GM19467 (cell line): Measurements from ENCODE around the gene UROD.
"Not testable (repeated sequence)": the region's sequence is repeated elsewhere in the genome, so short reads cannot be mapped to it uniquely, and the experiment has no call there.

Experiments
- ATAC-seq: cut with Tn5 transposase; IDR thresholded peaks from one replicate; pipeline ENCODE4 v1.9.1; 2021; ENCODE audit warnings: mild to moderate bottlenecking, moderate library complexity; ENCODE audit not compliant: unreplicated experiment

The UROD gene

GRCh38 chr1:45038240-45038639 is 26.2 kb downstream of the UROD start:
- ATAC-seq = no peak

- no peak for ATAC-seq
Observed at GRCh38 chr1:45038661-45039364, 26.8 kb downstream of the UROD start.

DNA sequence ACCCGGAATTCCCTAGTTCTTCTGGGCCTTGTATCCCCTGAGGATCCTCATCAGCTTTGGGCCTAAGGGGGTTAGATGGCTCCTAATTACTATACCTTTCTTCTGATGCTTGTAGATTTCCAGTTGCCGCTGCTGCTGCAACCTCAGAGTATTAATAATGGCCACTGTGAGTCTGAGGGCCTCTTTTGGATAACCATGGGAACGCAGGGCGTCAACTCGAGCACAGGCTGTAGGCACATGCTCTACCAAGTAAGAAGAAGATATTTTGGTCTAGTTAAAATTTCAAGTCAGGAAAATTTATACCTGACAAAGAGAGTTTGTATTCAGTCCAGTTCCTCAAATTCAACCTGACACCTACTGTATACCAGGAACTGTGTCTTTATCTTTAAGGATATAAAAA is 28.2 kb downstream of the UROD start:
- no peak for ATAC-seq

DNA sequence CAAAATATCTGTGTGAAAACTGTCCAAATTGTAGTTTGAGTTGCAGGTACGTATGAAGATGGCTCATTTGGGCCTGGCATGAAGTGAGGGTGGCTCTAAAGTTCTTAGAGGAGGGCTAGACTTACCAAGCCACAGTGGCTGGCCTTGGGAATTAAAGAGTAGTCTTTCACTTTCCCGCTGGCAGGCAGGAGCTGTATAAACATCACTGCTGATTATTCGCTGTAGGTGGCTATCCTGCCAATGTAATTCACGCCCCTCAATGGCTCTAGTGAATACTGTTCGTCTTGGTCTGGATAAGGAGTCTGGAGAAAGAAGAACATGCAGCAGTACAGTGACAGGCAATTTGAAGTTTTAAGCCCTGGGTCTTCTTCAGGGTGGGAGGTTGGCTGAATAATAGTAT is 31.0 kb downstream of the UROD start:
- no peak for ATAC-seq

DNA sequence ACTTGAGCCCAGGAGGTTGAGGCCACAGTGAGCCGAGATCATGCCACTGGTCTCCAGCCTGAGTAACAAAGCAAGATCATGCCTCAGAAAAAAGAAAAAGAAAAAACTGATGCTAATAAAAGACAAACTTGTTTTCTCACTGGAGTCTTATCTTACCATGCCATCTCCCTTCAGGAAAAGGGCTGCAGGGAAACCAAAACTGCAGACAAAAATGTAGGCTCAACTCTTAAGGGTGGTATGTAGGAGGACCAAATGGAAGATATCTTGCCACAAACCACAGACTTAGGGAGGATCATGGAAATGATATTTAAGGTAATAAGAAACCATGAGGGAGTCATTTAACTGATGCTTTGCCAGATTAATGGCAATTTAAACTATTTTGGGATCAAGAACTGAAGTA is 32.9 kb downstream of the UROD start:
- ATAC-seq = no peak

GRCh38 chr1:45047032-45047431 is 35.0 kb downstream of the UROD start:
- no peak for ATAC-seq

DNA sequence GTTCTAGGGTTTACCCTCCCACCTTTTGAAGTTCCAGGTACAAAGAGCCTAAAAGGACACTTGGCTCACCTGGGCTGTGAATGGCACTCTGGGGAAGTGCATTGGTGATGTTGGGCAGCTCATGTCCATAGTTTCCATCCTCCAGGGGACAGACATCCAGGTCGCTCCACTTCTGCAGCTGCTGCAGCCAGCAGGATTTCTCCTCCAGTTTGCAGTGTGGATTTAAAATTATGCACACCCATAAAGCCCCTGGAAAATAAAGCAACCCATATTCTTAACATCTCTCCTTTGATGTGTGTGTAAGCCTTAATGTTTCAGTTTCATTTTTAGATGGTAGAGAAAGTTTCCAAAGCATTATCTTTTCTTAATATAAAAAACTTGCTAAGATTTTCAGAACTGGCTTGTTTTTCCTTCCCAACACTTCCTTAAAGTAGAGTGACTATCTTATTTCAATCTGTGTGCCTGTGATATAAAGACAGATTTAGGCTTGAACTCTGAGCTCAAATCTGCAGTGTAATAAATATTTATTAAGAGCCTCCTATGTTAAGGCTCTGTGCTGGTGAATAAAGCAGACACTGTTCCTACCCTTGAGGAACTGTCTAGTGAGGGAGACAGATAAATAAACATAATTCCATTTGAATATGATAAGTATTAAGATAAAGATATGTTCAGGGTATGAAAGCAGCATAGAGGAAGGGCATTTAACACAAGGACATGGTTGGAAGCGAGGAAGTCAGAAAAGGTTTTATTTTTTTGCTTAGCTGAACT is 39.1 kb downstream of the UROD start:
- no peak for ATAC-seq

- no peak for ATAC-seq
Observed at GRCh38 chr1:45057542-45057941, 45.5 kb downstream of the UROD start.

DNA sequence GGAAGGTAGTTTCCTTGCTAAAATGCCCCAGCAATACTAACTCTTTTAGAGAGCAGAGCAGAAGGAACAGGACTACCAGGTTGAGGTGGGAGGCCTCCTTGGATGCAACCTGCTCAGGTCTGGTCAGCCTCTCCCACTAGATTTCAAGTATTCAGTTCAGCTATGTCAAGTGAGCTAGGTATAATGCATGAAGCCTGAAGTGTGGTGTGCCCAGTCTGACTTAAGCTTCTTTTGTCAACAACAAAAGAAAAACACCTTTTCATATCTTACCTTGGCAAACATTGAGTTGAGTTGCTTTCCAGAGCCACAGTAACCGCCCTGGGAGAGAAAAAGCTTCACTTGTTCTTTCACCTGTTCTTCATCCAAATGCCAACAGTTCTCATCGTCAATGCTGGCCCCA is 47.8 kb downstream of the UROD start:
- ATAC-seq = no peak

- ATAC-seq = not testable (repeated sequence)
Observed at GRCh38 chr1:45062463-45062862, 50.4 kb downstream of the UROD start.

DNA sequence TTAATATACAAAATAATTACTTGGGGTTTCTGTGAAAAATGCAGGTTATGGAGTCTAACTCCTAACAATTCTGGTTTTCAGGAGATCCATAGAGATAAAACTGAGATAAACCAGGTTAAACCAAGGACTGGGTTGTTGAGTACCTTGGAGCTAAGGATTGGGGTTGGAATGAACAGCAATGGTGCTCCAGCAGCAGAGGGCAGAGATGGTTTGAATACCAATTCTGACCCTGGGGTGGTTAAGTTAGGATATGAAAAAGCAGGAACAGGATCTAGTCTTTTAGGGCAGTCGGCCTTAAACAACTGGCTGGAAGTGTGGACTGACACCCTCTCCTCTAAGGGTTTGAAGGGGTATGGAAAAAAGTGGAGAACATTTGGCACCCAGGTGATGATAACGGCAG is 53.0 kb downstream of the UROD start:
- ATAC-seq = no peak
